ENCODE data around the gene SPTLC2. TPM values are rescaled to one million over a fixed set of nuclear protein-coding genes. Genes with fewer than 3 reads are reported as not detected.

SPTLC2 gene
- total RNA-seq, 1 donor from 2014 or later, result 33.0 TPM

- peak within 1 kb of the TSS; percentile 88 for H3K4me3 ChIP-seq (ENCODE audit: low read depth, low read length)
- no peaks in the 10 kb centered on the region for H3K27me3 ChIP-seq (ENCODE audit: control insufficient read depth, insufficient read depth, low read length)
- peak; percentile 99 for DNase-seq (ENCODE audit: low read depth)
- TF ChIP-seq CTCF (IDR thresholded peaks at IDR 0.05; ENCODE audit: insufficient read depth, low read length, poor library complexity, severe bottlenecking), result no peak
- no peaks in the 10 kb centered on the region for H3K36me3 ChIP-seq (ENCODE audit: control insufficient read depth, insufficient read depth, low read length)
Observed at GRCh38 chr14:77457522-77458248, 158.8 kb downstream of the SPTLC2 start, which contains the start of the genes AHSA1 and VIPAS39. AHSA1 (plus strand) TSS chr14:77458093; CDS start chr14:77458190, 97 bp downstream. VIPAS39 (minus strand) TSS chr14:77457601; CDS start chr14:77454102, 3,499 bp downstream.

- H3K36me3 ChIP-seq (ENCODE audit: control insufficient read depth, insufficient read depth, low read length), result no peaks in the 10 kb centered on the region
- peak overlapping the region; percentile 88 for H3K4me3 ChIP-seq (ENCODE audit: low read depth, low read length)
- TF ChIP-seq CTCF (IDR thresholded peaks at IDR 0.05; ENCODE audit: insufficient read depth, low read length, poor library complexity, severe bottlenecking), result no peak
- no peaks in the 10 kb centered on the region for H3K27me3 ChIP-seq (ENCODE audit: control insufficient read depth, insufficient read depth, low read length)
- no peak for DNase-seq (ENCODE audit: low read depth)
Observed at GRCh38 chr14:77457115-77457521, 159.3 kb downstream of the SPTLC2 start.

Other genes starting within 250 kb of the SPTLC2 start
- gene TMED8, start 239.5 kb downstream of the SPTLC2 start, total RNA-seq, result 9.7 and 10.9 TPM in 2 replicates
- gene SAMD15, start 239.3 kb downstream of the SPTLC2 start, total RNA-seq, result 1.9 and 15.5 TPM in 2 replicates
- 0.04 and 0.82 TPM in 2 replicates for gene NOXRED1, start 193.1 kb downstream of the SPTLC2 start, total RNA-seq
- 21.1 and 23.4 TPM in 2 replicates for gene VIPAS39, start 159.0 kb downstream of the SPTLC2 start, total RNA-seq
- gene AHSA1, start 158.5 kb downstream of the SPTLC2 start, total RNA-seq, result 104 and 109 TPM in 2 replicates
- 0.13 and 1.2 TPM in 2 replicates for gene ISM2, start 117.8 kb downstream of the SPTLC2 start, total RNA-seq
- gene ALKBH1, start 91.4 kb upstream of the SPTLC2 start, total RNA-seq, result 12.0 and 12.9 TPM in 2 replicates
- gene SLIRP, start 91.5 kb upstream of the SPTLC2 start, total RNA-seq, result 186 and 260 TPM in 2 replicates
- gene SNW1, start 144.5 kb upstream of the SPTLC2 start, total RNA-seq, result 60.2 and 66.4 TPM in 2 replicates
- gene ADCK1, start 183.5 kb upstream of the SPTLC2 start, total RNA-seq, result 6.4 and 9.3 TPM in 2 replicates

Data from kidney epithelial cell (primary cell).